SK-N-SH (cell line): Measurements from ENCODE around the gene ANAPC4. TPM values are rescaled to one million over a fixed set of nuclear protein-coding genes. Genes with fewer than 3 reads are reported as not detected.

ENCODE experiments used
- CTCF ChIA-PET: fragments of 300-600, 350-600 bp; formaldehyde crosslinking; extraction: SDS; loops from one replicate; lab custom pipeline; 2021; lab: Yijun Ruan, JAX
- POLR2A ChIA-PET: fragments of 350-600 bp; sonication (Branson Sonifier 250); formaldehyde crosslinking; extraction: SDS; loops from one replicate; lab custom pipeline; 2020; ENCODE audit warnings: antibody characterized with exemption, inconsistent platforms; lab: Yijun Ruan, JAX
- DNase-seq: peaks from one replicate; pipeline ENCODE4 v3.0.0; 2012
- H2AFZ ChIP-seq: fragments of 200-600 bp; sonication (generic); 2 replicates; pipeline ENCODE4 v1.8.1; 2016; ENCODE audit warnings: antibody characterized with exemption, mild to moderate bottlenecking, low read depth
- H3F3A ChIP-seq: fragments of 200-600 bp; sonication (generic); replicated peaks from 2 replicates; pipeline ENCODE3; 2016; ENCODE audit warnings: antibody characterized with exemption, mild to moderate bottlenecking; ENCODE audit not compliant: insufficient read depth
- H3K27ac ChIP-seq, 2 experiments: fragments of 200-500 bp in 1 of 2; fragments of 200-600 bp in 1 of 2; sonication (Bioruptor generic) in 1 of 2; sonication (generic), shearing (Covaris generic) in 1 of 2; 2 replicates each; pipeline versions ENCODE4 v1.5.1 to v1.6.1; 2014 to 2016; ENCODE audit warnings: low read depth in 2 of 2, inconsistent platforms in 1 of 2, low read length in 1 of 2, mild to moderate bottlenecking in 1 of 2, mixed read lengths in 1 of 2
- H3K27me3 ChIP-seq: fragments of 200-600 bp; sonication (generic), shearing (Covaris generic); 2 replicates; pipeline ENCODE4 v1.6.1; 2016; ENCODE audit warnings: mixed run types; ENCODE audit not compliant: insufficient read depth
- H3K36me3 ChIP-seq, 2 experiments: fragments of 200-500 bp in 1 of 2; fragments of 200-600 bp in 1 of 2; sonication (Bioruptor generic) in 1 of 2; sonication (generic) in 1 of 2; replicated peaks in 1 of 2; 2 replicates each; pipeline versions ENCODE3 to v1.5.1; 2014 to 2016; ENCODE audit warnings: low read length in 1 of 2, mild to moderate bottlenecking in 1 of 2; ENCODE audit not compliant: insufficient read depth in 2 of 2, control insufficient read depth in 1 of 2
- H3K4me1 ChIP-seq, 2 experiments: fragments of 200-500 bp in 1 of 2; fragments of 200-600 bp in 1 of 2; sonication (Bioruptor generic) in 1 of 2; sonication (generic), shearing (Covaris generic) in 1 of 2; 2 replicates each; pipeline versions ENCODE4 v1.5.1 to v1.6.1; 2014 to 2016; ENCODE audit warnings: low read depth in 1 of 2, low read length in 1 of 2, mixed run types in 1 of 2; ENCODE audit not compliant: insufficient read depth in 2 of 2, control insufficient read depth in 1 of 2
- H3K4me2 ChIP-seq: fragments of 200-600 bp; sonication (generic), shearing (Covaris generic); 2 replicates; pipeline ENCODE4 v1.6.1; 2017; ENCODE audit warnings: mixed run types
- H3K4me3 ChIP-seq, 2 experiments: fragments of 200-500 bp in 1 of 2; fragments of 200-600 bp in 1 of 2; sonication (Bioruptor generic) in 1 of 2; sonication (generic), shearing (Covaris generic) in 1 of 2; 2 replicates each; pipeline versions ENCODE4 v1.5.1 to v1.8.1; 2014 to 2016; ENCODE audit warnings: low read depth in 2 of 2, inconsistent platforms in 1 of 2, low read length in 1 of 2, mild to moderate bottlenecking in 1 of 2, mixed read lengths in 1 of 2, moderate library complexity in 1 of 2
- H3K79me2 ChIP-seq: fragments of 200-600 bp; sonication (generic); 2 replicates; pipeline ENCODE4 v1.8.1; 2017; ENCODE audit warnings: mild to moderate bottlenecking; ENCODE audit not compliant: insufficient read depth
- H3K9ac ChIP-seq: fragments of 200-600 bp; sonication (generic); 2 replicates; pipeline ENCODE4 v1.6.1; 2017; ENCODE audit warnings: mixed run types
- H3K9me2 ChIP-seq: fragments of 200-600 bp; sonication (generic); 2 replicates; pipeline ENCODE4 v1.6.1; 2017; ENCODE audit warnings: mixed run types
- H3K9me3 ChIP-seq: fragments of 200-600 bp; sonication (generic); 2 replicates; pipeline ENCODE4 v1.6.1; 2017; ENCODE audit warnings: mixed run types, mild to moderate bottlenecking, moderate library complexity
- H4K20me1 ChIP-seq: fragments of 200-600 bp; sonication (generic); 2 replicates; pipeline ENCODE4 v1.6.1; 2017; ENCODE audit warnings: mild to moderate bottlenecking, mixed run types; ENCODE audit not compliant: insufficient read depth
- FOSL2 ChIP-seq: IDR thresholded peaks from 2 replicates; pipeline ENCODE4 v1.4.0; 2012; ENCODE audit warnings: low read depth, mild to moderate bottlenecking, moderate library complexity, borderline replicate concordance
- FOXM1 ChIP-seq: IDR thresholded peaks from 2 replicates; pipeline ENCODE4 v1.4.0; 2012; ENCODE audit warnings: low read depth, mild to moderate bottlenecking
- GATA2 ChIP-seq: sonication (generic); formaldehyde crosslinking; IDR thresholded peaks from 2 replicates; pipeline ENCODE4 v1.5.0; 2020; ENCODE audit warnings: mild to moderate bottlenecking, missing genetic modification reagents
- IRF3 ChIP-seq: fragments of 150-350 bp; IDR thresholded peaks from 2 replicates; pipeline ENCODE4 v1.6.1; 2016; ENCODE audit warnings: mild to moderate bottlenecking, low read depth, low read length
- JUND ChIP-seq: IDR thresholded peaks from 2 replicates; pipeline ENCODE4 v1.4.0; 2012
- MAX ChIP-seq: IDR thresholded peaks from 2 replicates; pipeline ENCODE4 v1.4.0; 2012; ENCODE audit warnings: low read depth
- MXI1 ChIP-seq: IDR thresholded peaks from 2 replicates; pipeline ENCODE4 v1.6.1; 2012; ENCODE audit warnings: mild to moderate bottlenecking, low read depth, low read length, improper control_type of control experiment
- NFIC ChIP-seq: IDR thresholded peaks from 2 replicates; pipeline ENCODE4 v1.4.0; 2012; ENCODE audit warnings: borderline replicate concordance
- POLR2AphosphoS5 ChIP-seq: IDR thresholded peaks from 2 replicates; pipeline ENCODE4 v1.6.1; 2012; ENCODE audit warnings: low read depth, low read length
- RCOR1 ChIP-seq: fragments of 150-350 bp; IDR thresholded peaks from 2 replicates; pipeline ENCODE4 v1.6.1; 2017; ENCODE audit warnings: antibody characterized with exemption, low read length
- RFX5 ChIP-seq: IDR thresholded peaks from 2 replicates; pipeline ENCODE4 v1.6.1; 2012; ENCODE audit warnings: mild to moderate bottlenecking, improper control_type of control experiment, low read length
- SMC3 ChIP-seq: IDR thresholded peaks from 2 replicates; pipeline ENCODE4 v1.6.1; 2012; ENCODE audit warnings: low read depth, low read length, improper control_type of control experiment
- USF2 ChIP-seq: fragments of 150-350 bp; IDR thresholded peaks from 2 replicates; pipeline ENCODE4 v1.6.1; 2017; ENCODE audit warnings: antibody characterized with exemption, low read length, low read depth, borderline replicate concordance
- WGBS: methylation state at CpG from one replicate; pipeline ENCODE4 v1.1.6; 2017; ENCODE audit warnings: low lambda C conversion rate; 5-methylcytosine and 5-hydroxymethylcytosine counted together
- polyA plus RNA-seq, 3 experiments: library from polyadenylated mRNA; depleted of rRNA; stranded (reverse); fragments of >200 nt; gene quantifications; 2 replicates each; pipeline ENCODE4 v1.2.3, GENCODE V29; 2012
- TF ChIP-seq, protein P1 (sequence below): fragments of 200-600 bp; sonication (generic); IDR thresholded peaks from 2 replicates; pipeline ENCODE4 v1.6.1; 2017; ENCODE audit warnings: antibody characterized with exemption, mild to moderate bottlenecking, moderate library complexity

The ANAPC4 gene
- polyA plus RNA-seq, 1 of the 3 experiments (the other 2 are of a cell fraction): 7.7 TPM

GRCh38 chr4:25358515-25359275, 18.4 kb upstream of the ANAPC4 start:
- 99% methylated on average over 11 of the region's 14 CpGs for WGBS
- Histone ChIP-seq H2AFZ (no peak overlapping the region), H3K27ac (no peak overlapping the region), H3F3A (no peaks in the 10 kb centered on the region), H4K20me1 (no peaks in the 10 kb centered on the region), H3K4me3 (no peak overlapping the region), H3K4me2 (no peak overlapping the region), H3K4me1 (no peaks in the 10 kb centered on the region), H3K9ac (no peak overlapping the region), H3K27me3 (no peaks in the 10 kb centered on the region), H3K9me2 (no peaks in the 10 kb centered on the region), H3K9me3 (no peaks in the 10 kb centered on the region), H3K79me2 (no peaks in the 10 kb centered on the region), H3K36me3 (peaks cover 0 to 2% of the 10 kb centered on the region in 2 experiments)
- DNase-seq: no peak
- CTCF ChIA-PET: interaction anchor here (0.9 to 4.5 kb wide), 4 partner anchors 8 to 46 kb away, joined by 3 to 35 read pairs (median 8); partner anchors contain the start of gene ZCCHC4
- TF ChIP-seq POLR2AphosphoS5 (no peak), USF2 (no peak), JUND (no peak), RCOR1 (no peak), GATA2 (CRISPR knock-in tag) (no peak), IRF3 (no peak), FOSL2 (no peak), FOXM1 (no peak), MXI1 (no peak), RFX5 (no peak), NFIC (no peak), MAX (no peak), SMC3 (no peak)
- TF ChIP-seq, protein P1, sequence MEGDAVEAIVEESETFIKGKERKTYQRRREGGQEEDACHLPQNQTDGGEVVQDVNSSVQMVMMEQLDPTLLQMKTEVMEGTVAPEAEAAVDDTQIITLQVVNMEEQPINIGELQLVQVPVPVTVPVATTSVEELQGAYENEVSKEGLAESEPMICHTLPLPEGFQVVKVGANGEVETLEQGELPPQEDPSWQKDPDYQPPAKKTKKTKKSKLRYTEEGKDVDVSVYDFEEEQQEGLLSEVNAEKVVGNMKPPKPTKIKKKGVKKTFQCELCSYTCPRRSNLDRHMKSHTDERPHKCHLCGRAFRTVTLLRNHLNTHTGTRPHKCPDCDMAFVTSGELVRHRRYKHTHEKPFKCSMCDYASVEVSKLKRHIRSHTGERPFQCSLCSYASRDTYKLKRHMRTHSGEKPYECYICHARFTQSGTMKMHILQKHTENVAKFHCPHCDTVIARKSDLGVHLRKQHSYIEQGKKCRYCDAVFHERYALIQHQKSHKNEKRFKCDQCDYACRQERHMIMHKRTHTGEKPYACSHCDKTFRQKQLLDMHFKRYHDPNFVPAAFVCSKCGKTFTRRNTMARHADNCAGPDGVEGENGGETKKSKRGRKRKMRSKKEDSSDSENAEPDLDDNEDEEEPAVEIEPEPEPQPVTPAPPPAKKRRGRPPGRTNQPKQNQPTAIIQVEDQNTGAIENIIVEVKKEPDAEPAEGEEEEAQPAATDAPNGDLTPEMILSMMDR: no peak
- POLR2A ChIA-PET: no interaction called here
